B cell (primary cell): ENCODE data around the gene TMEM87B.

Experiments
- CTCF ChIP-seq: fragments of 200-600 bp; IDR thresholded peaks from one replicate; pipeline ENCODE4 v1.8.0; 2022; ENCODE audit warnings: antibody characterized with exemption, mild to moderate bottlenecking
- EZH2 ChIP-seq: IDR thresholded peaks from 2 replicates; pipeline ENCODE4 v1.6.1; 2012; ENCODE audit warnings: borderline replicate concordance, low read depth, mild to moderate bottlenecking, moderate library complexity, low read length; ENCODE audit not compliant: insufficient read depth, poor library complexity, severe bottlenecking

GRCh38 chr2:112010751-112011150 is 44.3 kb upstream of the TMEM87B start:
- TF ChIP-seq CTCF (no peak), EZH2 (no peak)
